Thymus (tissue), 14 donors: ENCODE results near the gene TMEM198. TPM values are rescaled to one million over a fixed set of nuclear protein-coding genes. Genes with fewer than 3 reads are reported as not detected.

Experiments used
- DNase-seq, 9 donors: peaks; one replicate each; pipeline ENCODE4 v3.0.0-alpha.2; 2013; ENCODE audit warnings: low spot score in 9 of 9, low read depth in 6 of 9, missing footprints in 1 of 9
- H3K27ac ChIP-seq, 2 donors: one replicate each; pipeline ENCODE4 v1.5.1; 2013; ENCODE audit warnings: control low read depth in 1 of 2, low read depth in 1 of 2, low read length in 1 of 2, mild to moderate bottlenecking in 1 of 2, moderate library complexity in 1 of 2
- H3K27me3 ChIP-seq, 2 donors: one replicate each; pipeline ENCODE4 v1.5.1; 2013; ENCODE audit warnings: low read length in 1 of 2; ENCODE audit not compliant: control insufficient read depth in 2 of 2, insufficient read depth in 1 of 2
- H3K36me3 ChIP-seq, 2 donors: one replicate each; pipeline ENCODE4 v1.5.1; 2013; ENCODE audit warnings: low read length in 1 of 2, mild to moderate bottlenecking in 1 of 2, moderate library complexity in 1 of 2; ENCODE audit not compliant: control insufficient read depth in 2 of 2, insufficient read depth in 2 of 2
- H3K4me1 ChIP-seq, 2 donors: one replicate each; pipeline ENCODE4 v1.5.1; 2013; ENCODE audit warnings: low read length in 2 of 2; ENCODE audit not compliant: control insufficient read depth in 2 of 2, insufficient read depth in 2 of 2
- H3K4me3 ChIP-seq, 2 donors: one replicate each; pipeline ENCODE4 v1.5.1; 2013; ENCODE audit warnings: low read length in 2 of 2, control low read depth in 1 of 2, mild to moderate bottlenecking in 1 of 2
- H3K9me3 ChIP-seq, 2 donors: one replicate each; pipeline ENCODE4 v1.5.1; 2013; ENCODE audit warnings: low read length in 1 of 2, mild to moderate bottlenecking in 1 of 2; ENCODE audit not compliant: control insufficient read depth in 2 of 2, insufficient read depth in 1 of 2
- WGBS: extraction: QIAGEN DNeasy Blood & Tissue Kit; methylation state at CpG from one replicate; pipeline ENCODE4 v1.1.7; 2013; 5-methylcytosine and 5-hydroxymethylcytosine counted together
- long read RNA-seq, 10 donors: transcript quantifications; one replicate each; lab custom pipeline, GENCODE V29; 2026
- polyA plus RNA-seq: library from polyadenylated mRNA; stranded (reverse); fragments of 200-250 nt; gene quantifications from one replicate; pipeline ENCODE4 v1.2.3, GENCODE V29; 2013
- total RNA-seq: library from RNA; stranded (reverse); fragments of 120-200 nt; gene quantifications from one replicate; pipeline ENCODE4 v1.2.4, GENCODE V29; 2013
- donor health status: healthy.

Gene TMEM198
- total RNA-seq (0.52 TPM), polyA plus RNA-seq (3.7 TPM)
- long read RNA-seq, donor 1: 0 reads
- long read RNA-seq, donor 2: 0 reads
- long read RNA-seq, donor 3: 0 reads
- long read RNA-seq, donor 4: 0 reads
- long read RNA-seq, donor 5, partial matches to known transcripts: 0 of 1 reads
- long read RNA-seq, donor 5, other reads (novel, unspliced or antisense): 0 of 1 reads
- long read RNA-seq, donor 6: 0 reads
- long read RNA-seq, donor 7: 0 reads
- long read RNA-seq, donor 8: 0 reads
- long read RNA-seq, donor 9: 0 reads
- long read RNA-seq, donor 10: 0 reads

DNA sequence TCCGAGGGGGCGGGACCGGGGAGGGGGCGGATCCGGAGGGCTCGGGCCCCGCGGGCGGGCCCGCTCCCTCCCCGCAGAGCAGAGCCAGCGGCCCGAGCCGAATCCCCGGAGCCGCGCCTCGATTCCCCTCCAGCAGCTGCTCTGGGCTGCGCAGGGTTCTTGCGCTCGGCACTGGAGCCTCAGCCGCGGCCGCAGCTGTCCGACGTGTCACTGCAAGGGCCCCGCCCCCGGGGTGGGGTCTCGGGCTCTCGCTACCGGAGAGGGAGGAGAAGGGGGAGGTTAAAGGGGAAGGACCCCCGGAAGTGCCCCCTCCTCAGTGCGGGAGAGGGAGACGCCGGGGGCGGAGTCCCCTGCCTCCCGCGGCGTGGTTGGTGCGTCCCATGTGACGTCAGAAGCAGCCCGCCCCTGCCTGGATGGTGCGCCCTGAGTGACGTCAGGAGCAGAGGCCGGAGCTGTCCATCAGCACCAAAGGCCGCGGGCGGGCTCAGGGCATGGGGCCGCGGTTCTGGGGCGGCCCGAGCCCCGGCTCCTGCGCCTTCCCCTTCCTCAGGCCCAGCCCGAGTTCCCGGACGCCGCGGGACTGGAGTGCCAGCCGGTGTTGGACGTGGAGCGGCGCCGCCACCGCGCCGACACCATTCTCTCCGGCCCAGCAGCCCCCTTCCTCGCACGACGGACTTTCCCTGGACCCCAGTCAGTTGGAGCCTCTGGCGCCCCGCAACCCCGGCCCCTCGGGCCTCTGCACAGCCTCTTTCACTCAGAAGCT lies at the start of gene TMEM198, which contains the start of gene CHPF:
TMEM198 (plus strand) TSS at position 433 of the 763 bp plus-strand sequence. CDS start 700 bp downstream, outside the sequence.
CHPF (minus strand) TSS at position 214 of the 763 bp plus-strand sequence. CDS start 271 bp downstream, outside the sequence.
- Histone ChIP-seq H3K4me1 (peaks cover 13 to 27% of the 10 kb centered on the region in 2 donors), H3K36me3 (peaks cover 3 to 18% of the 10 kb centered on the region in 2 donors), H3K27ac (peak within 1 kb of the TSS; percentile 81 to 84), H3K27me3 (peaks cover 12 to 66% of the 10 kb centered on the region in 2 donors), H3K9me3 (peaks cover 0 to 1% of the 10 kb centered on the region in 2 donors), H3K4me3 (peak within 1 kb of the TSS; percentile 58 to 78)
- peak; percentile 81 to 98 (median 94) for DNase-seq
- under 1% methylated on average over 75 of the region's 75 CpGs for WGBS

- H3K27me3 ChIP-seq: peaks cover 34 to 85% of the 10 kb centered on the region in 2 donors
- no peak for DNase-seq
- peaks cover 9 to 37% of the 10 kb centered on the region in 2 donors for H3K4me1 ChIP-seq
- H3K36me3 ChIP-seq: no peaks in the 10 kb centered on the region
- no peak overlapping the region for H3K27ac ChIP-seq
- WGBS: 32% methylated on average over 10 of the region's 10 CpGs
- peaks cover 1 to 16% of the 10 kb centered on the region in 2 donors for H3K9me3 ChIP-seq
- no peak overlapping the region for H3K4me3 ChIP-seq
These were observed 48.8 kb upstream of the TMEM198 start for GRCh38 chr2:219494952-219495530.

DNA sequence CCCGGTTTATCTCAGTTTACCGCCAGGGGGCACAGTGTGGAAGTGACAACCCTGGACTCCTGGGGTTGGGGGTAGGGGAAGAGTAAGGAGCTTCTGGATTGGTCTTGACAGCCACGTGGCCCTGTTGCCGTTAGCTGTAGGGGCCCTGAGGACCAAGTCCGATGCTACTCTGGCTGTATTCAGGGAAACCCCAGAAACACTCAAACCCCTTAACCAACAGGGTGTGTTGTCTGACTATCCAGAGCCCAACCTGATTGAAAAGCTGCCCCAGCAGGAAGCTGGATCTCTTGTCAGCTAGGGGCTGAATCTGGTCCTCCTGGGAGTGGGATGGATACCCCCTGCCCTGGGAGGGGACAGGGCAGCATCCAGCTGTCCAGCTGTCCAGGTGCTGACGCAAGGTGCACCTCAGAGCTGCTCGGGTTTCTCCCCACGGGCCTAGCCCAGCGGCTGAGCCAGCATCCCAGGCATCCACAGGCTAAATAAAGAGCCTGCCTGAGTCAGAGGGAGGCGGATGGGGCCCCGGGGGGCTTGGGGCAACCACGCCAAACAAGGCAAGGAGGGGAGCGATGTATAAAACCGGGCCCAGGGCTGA lies 48.2 kb upstream of the TMEM198 start:
- Histone ChIP-seq H3K27me3 (peaks cover 34 to 79% of the 10 kb centered on the region in 2 donors), H3K4me3 (no peak overlapping the region), H3K4me1 (peaks cover 9 to 39% of the 10 kb centered on the region in 2 donors), H3K9me3 (peaks cover 1 to 16% of the 10 kb centered on the region in 2 donors), H3K36me3 (no peaks in the 10 kb centered on the region), H3K27ac (no peak overlapping the region)
- peak in 5 of 9 donors; percentile 32 to 73 (median 54) for DNase-seq
- 33% methylated on average over 14 of the region's 14 CpGs for WGBS

DNA sequence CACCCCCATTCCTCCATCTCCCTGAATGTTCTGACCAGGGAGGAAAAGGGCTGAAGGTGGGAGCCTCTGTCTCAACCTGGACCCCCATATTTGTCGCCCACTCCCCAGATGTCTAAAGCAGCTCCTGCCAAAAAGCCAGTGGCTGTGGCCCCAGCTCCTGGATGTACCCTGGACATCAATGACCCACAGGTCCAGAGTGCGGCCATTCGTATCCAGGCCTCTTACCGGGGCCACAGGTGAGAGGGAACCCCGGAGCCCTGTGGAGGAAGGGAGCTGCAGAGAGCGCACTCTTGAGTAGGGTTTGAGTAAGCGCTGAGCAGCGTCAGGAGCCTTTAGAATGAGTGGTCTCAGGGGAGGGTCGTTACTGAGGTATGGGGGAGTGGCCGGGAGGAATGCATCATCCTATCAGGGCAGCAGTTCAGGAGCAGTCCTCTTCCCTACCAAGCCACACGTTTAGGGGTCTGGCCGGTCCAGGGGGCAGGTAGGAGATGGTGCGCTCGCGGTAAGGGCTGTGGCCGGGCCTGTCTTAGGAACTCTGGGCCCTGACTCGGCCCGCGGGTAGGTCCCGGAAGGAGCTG lies 47.5 kb upstream of the TMEM198 start:
- no peak overlapping the region for H3K27ac ChIP-seq
- H3K27me3 ChIP-seq: peaks cover 34 to 73% of the 10 kb centered on the region in 2 donors

DNA sequence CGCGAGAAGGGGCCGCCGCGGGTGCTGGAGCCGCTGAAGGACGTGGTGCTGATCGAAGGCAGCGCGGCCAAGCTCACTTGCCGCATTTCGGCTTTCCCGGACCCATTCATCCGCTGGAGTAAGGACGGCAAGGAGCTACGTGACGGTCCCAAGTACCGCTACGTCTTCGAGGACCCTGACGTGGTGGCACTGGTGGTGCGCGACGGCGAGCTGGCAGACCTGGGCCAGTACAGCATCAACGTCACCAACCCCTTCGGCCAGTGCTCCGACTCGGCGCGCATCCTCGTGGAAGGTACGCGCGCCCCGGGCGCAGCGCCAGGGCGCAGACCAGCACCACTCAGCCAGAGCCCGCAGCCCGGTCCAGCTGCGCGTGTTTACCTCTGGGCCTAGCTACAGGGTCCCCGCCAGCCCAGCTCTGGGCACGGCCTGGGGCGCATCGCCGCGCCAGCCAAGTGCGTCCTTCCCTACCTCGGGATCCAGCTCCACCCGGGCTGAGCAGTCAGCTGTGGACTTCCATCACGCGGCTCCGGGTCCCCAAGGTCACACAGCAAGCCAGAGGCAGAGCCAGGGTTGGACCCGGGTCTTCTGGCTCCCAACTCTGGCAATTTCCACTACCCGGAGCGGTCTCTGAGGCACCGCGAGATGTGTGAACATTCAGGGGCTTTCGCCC lies 46.9 kb upstream of the TMEM198 start:
- Histone ChIP-seq H3K4me3 (no peak overlapping the region), H3K27me3 (peaks cover 34 to 66% of the 10 kb centered on the region in 2 donors), H3K36me3 (no peaks in the 10 kb centered on the region), H3K9me3 (peaks cover 0 to 16% of the 10 kb centered on the region in 2 donors), H3K4me1 (peaks cover 9 to 39% of the 10 kb centered on the region in 2 donors), H3K27ac (no peak overlapping the region)
- peak in 1 of 9 donors; percentile 12 for DNase-seq
- 10% methylated on average over 61 of the region's 61 CpGs for WGBS

More for the DNA sequence above, 47.5 kb upstream of the TMEM198 start:
- 27% methylated on average over 20 of the region's 20 CpGs for WGBS
- Histone ChIP-seq H3K9me3 (peaks cover 1 to 16% of the 10 kb centered on the region in 2 donors), H3K36me3 (no peaks in the 10 kb centered on the region), H3K4me1 (peaks cover 9 to 39% of the 10 kb centered on the region in 2 donors), H3K4me3 (no peak overlapping the region)
- no peak for DNase-seq

GRCh38 chr2:219497495-219498279 lies 46.1 kb upstream of the TMEM198 start:
- H3K27ac ChIP-seq: peak overlapping the region; percentile 36 to 45
- no peaks in the 10 kb centered on the region for H3K36me3 ChIP-seq
- H3K9me3 ChIP-seq: peaks cover 0 to 16% of the 10 kb centered on the region in 2 donors
- peaks cover 9 to 39% of the 10 kb centered on the region in 2 donors for H3K4me1 ChIP-seq
- H3K27me3 ChIP-seq: peaks cover 34 to 59% of the 10 kb centered on the region in 2 donors
- 4% methylated on average over 59 of the region's 59 CpGs for WGBS
- peak in 1 of 9 donors; percentile 15 for DNase-seq
- H3K4me3 ChIP-seq: peak overlapping the region; percentile 56 to 74

GRCh38 chr2:219498280-219499057 lies 45.4 kb upstream of the TMEM198 start, which contains the start of gene GMPPA:
Gene GMPPA (plus strand): TSS chr2:219498891. CDS start chr2:219499976, 1,085 bp downstream.
- Histone ChIP-seq H3K27me3 (peaks cover 34 to 51% of the 10 kb centered on the region in 2 donors), H3K9me3 (peaks cover 0 to 16% of the 10 kb centered on the region in 2 donors), H3K36me3 (no peaks in the 10 kb centered on the region), H3K4me3 (peak within 1 kb of the TSS; percentile 56 to 74), H3K4me1 (peaks cover 9 to 39% of the 10 kb centered on the region in 2 donors), H3K27ac (peak within 1 kb of the TSS; percentile 45 to 47)
- peak; percentile 90 to 98 (median 97) for DNase-seq
- WGBS: 1% methylated on average over 49 of the region's 49 CpGs
